ENCODE data around the gene SLC18A2. TPM values are rescaled to one million over a fixed set of nuclear protein-coding genes. Genes with fewer than 3 reads are reported as not detected.
"Not testable (repeated sequence)": the region's sequence is repeated elsewhere in the genome, so short reads cannot be mapped to it uniquely, and the experiment has no call there.

Gene SLC18A2
- total RNA-seq, 1 donor from 2014 or later, result not detected

- H3K4me3 Mint-ChIP-seq, result no peak overlapping the region
- no peak for DNase-seq (ENCODE audit: low spot score)
- H3K4me1 Mint-ChIP-seq (ENCODE audit: low read depth), result no peaks in the 10 kb centered on the region
- H3K36me3 Mint-ChIP-seq (ENCODE audit: low read depth), result no peaks in the 10 kb centered on the region
- H3K9me3 Mint-ChIP-seq, result no peaks in the 10 kb centered on the region
- H3K27me3 Mint-ChIP-seq (ENCODE audit: insufficient read depth), result no peaks in the 10 kb centered on the region
- intact Hi-C loops (cut with micrococcal nuclease), result no loop called here
- H3K27ac Mint-ChIP-seq, result no peak overlapping the region
Observed at GRCh38 chr10:117273980-117274379, 33.1 kb downstream of the SLC18A2 start.

- no peaks in the 10 kb centered on the region for H3K27me3 Mint-ChIP-seq (ENCODE audit: insufficient read depth)
- no peaks in the 10 kb centered on the region for H3K4me1 Mint-ChIP-seq (ENCODE audit: low read depth)
- intact Hi-C loops (cut with micrococcal nuclease), result no loop called here
- no peak overlapping the region for H3K27ac Mint-ChIP-seq
- no peaks in the 10 kb centered on the region for H3K9me3 Mint-ChIP-seq
- no peaks in the 10 kb centered on the region for H3K36me3 Mint-ChIP-seq (ENCODE audit: low read depth)
- H3K4me3 Mint-ChIP-seq, result no peak overlapping the region
- no peak for DNase-seq (ENCODE audit: low spot score)
Observed at GRCh38 chr10:117274509-117274908, 33.6 kb downstream of the SLC18A2 start.

- Mint-ChIP-seq H3K27ac (no peak overlapping the region), H3K9me3 (no peaks in the 10 kb centered on the region), H3K36me3 (ENCODE audit: low read depth) (no peaks in the 10 kb centered on the region), H3K4me3 (no peak overlapping the region), H3K27me3 (ENCODE audit: insufficient read depth) (no peaks in the 10 kb centered on the region), H3K4me1 (ENCODE audit: low read depth) (no peaks in the 10 kb centered on the region)
- intact Hi-C loops (cut with micrococcal nuclease), result no loop called here
- no peak for DNase-seq (ENCODE audit: low spot score)
Observed at GRCh38 chr10:117275121-117275520, 34.2 kb downstream of the SLC18A2 start.

- no peak overlapping the region for H3K27ac Mint-ChIP-seq
- H3K9me3 Mint-ChIP-seq, result no peaks in the 10 kb centered on the region
- H3K36me3 Mint-ChIP-seq (ENCODE audit: low read depth), result no peaks in the 10 kb centered on the region
- no peaks in the 10 kb centered on the region for H3K4me1 Mint-ChIP-seq (ENCODE audit: low read depth)
- no peaks in the 10 kb centered on the region for H3K27me3 Mint-ChIP-seq (ENCODE audit: insufficient read depth)
- DNase-seq (ENCODE audit: low spot score), result no peak
- H3K4me3 Mint-ChIP-seq, result no peak overlapping the region
- intact Hi-C loops (cut with micrococcal nuclease), result no loop called here
Observed at GRCh38 chr10:117277675-117278074, 36.8 kb downstream of the SLC18A2 start.

- Mint-ChIP-seq H3K27me3 (ENCODE audit: insufficient read depth) (no peaks in the 10 kb centered on the region), H3K36me3 (ENCODE audit: low read depth) (peaks cover 10% of the 10 kb centered on the region), H3K4me1 (ENCODE audit: low read depth) (no peaks in the 10 kb centered on the region), H3K4me3 (no peak overlapping the region), H3K9me3 (no peaks in the 10 kb centered on the region), H3K27ac (no peak overlapping the region)
- intact Hi-C loops (cut with micrococcal nuclease), result no loop called here
- DNase-seq (ENCODE audit: low spot score), result no peak
Observed at GRCh38 chr10:117284716-117285494, 44.0 kb downstream of the SLC18A2 start.

- H3K27me3 Mint-ChIP-seq (ENCODE audit: insufficient read depth); H3K9me3 Mint-ChIP-seq; H3K27ac Mint-ChIP-seq; H3K4me3 Mint-ChIP-seq; H3K36me3 Mint-ChIP-seq (ENCODE audit: low read depth); DNase-seq (ENCODE audit: low spot score); H3K4me1 Mint-ChIP-seq (ENCODE audit: low read depth); intact Hi-C loops (cut with micrococcal nuclease): not testable (repeated sequence)
Observed at GRCh38 chr10:117290872-117291271, 50.0 kb downstream of the SLC18A2 start.

- intact Hi-C loops (cut with micrococcal nuclease), result no loop called here
- H3K27ac Mint-ChIP-seq, result no peak overlapping the region
- no peak for DNase-seq (ENCODE audit: low spot score)
- H3K9me3 Mint-ChIP-seq, result no peaks in the 10 kb centered on the region
- no peaks in the 10 kb centered on the region for H3K27me3 Mint-ChIP-seq (ENCODE audit: insufficient read depth)
- H3K4me3 Mint-ChIP-seq, result no peak overlapping the region
- H3K4me1 Mint-ChIP-seq (ENCODE audit: low read depth), result no peaks in the 10 kb centered on the region
- H3K36me3 Mint-ChIP-seq (ENCODE audit: low read depth), result peaks cover 8% of the 10 kb centered on the region
Observed at GRCh38 chr10:117294039-117294645, 53.2 kb downstream of the SLC18A2 start.

GRCh38 chr10:117294735-117295134, 53.8 kb downstream of the SLC18A2 start:
- intact Hi-C loops (cut with micrococcal nuclease), result no loop called here
- Mint-ChIP-seq H3K4me3 (no peak overlapping the region), H3K27ac (no peak overlapping the region), H3K27me3 (ENCODE audit: insufficient read depth) (no peaks in the 10 kb centered on the region), H3K4me1 (ENCODE audit: low read depth) (no peaks in the 10 kb centered on the region), H3K36me3 (ENCODE audit: low read depth) (peaks cover 3% of the 10 kb centered on the region), H3K9me3 (peaks cover 4% of the 10 kb centered on the region)
- DNase-seq (ENCODE audit: low spot score), result no peak

GRCh38 chr10:117298219-117298618, 57.3 kb downstream of the SLC18A2 start:
- no peak overlapping the region for H3K27ac Mint-ChIP-seq
- H3K27me3 Mint-ChIP-seq (ENCODE audit: insufficient read depth), result no peaks in the 10 kb centered on the region
- intact Hi-C loops (cut with micrococcal nuclease), result no loop called here
- peaks cover 2% of the 10 kb centered on the region for H3K36me3 Mint-ChIP-seq (ENCODE audit: low read depth)
- no peaks in the 10 kb centered on the region for H3K4me1 Mint-ChIP-seq (ENCODE audit: low read depth)
- H3K9me3 Mint-ChIP-seq, result peaks cover 12% of the 10 kb centered on the region
- no peak for DNase-seq (ENCODE audit: low spot score)
- H3K4me3 Mint-ChIP-seq, result no peak overlapping the region

- intact Hi-C loops (cut with micrococcal nuclease), result no loop called here
- Mint-ChIP-seq H3K36me3 (ENCODE audit: low read depth) (peaks cover 2% of the 10 kb centered on the region), H3K27ac (no peak overlapping the region), H3K27me3 (ENCODE audit: insufficient read depth) (no peaks in the 10 kb centered on the region), H3K4me3 (no peak overlapping the region), H3K9me3 (peaks cover 12% of the 10 kb centered on the region), H3K4me1 (ENCODE audit: low read depth) (no peaks in the 10 kb centered on the region)
- DNase-seq (ENCODE audit: low spot score), result no peak
Observed at GRCh38 chr10:117299435-117299834, 58.5 kb downstream of the SLC18A2 start.

- Mint-ChIP-seq H3K9me3 (peaks cover 12% of the 10 kb centered on the region), H3K4me1 (ENCODE audit: low read depth) (no peaks in the 10 kb centered on the region), H3K4me3 (no peak overlapping the region), H3K27me3 (ENCODE audit: insufficient read depth) (no peaks in the 10 kb centered on the region), H3K36me3 (ENCODE audit: low read depth) (peaks cover 2% of the 10 kb centered on the region), H3K27ac (no peak overlapping the region)
- intact Hi-C loops (cut with micrococcal nuclease), result no loop called here
- no peak for DNase-seq (ENCODE audit: low spot score)
Observed at GRCh38 chr10:117300671-117301070, 59.8 kb downstream of the SLC18A2 start.

- DNase-seq (ENCODE audit: low spot score); H3K4me1 Mint-ChIP-seq (ENCODE audit: low read depth); H3K4me3 Mint-ChIP-seq; H3K27me3 Mint-ChIP-seq (ENCODE audit: insufficient read depth); H3K27ac Mint-ChIP-seq; intact Hi-C loops (cut with micrococcal nuclease); H3K36me3 Mint-ChIP-seq (ENCODE audit: low read depth): not testable (repeated sequence)
- peaks cover 12% of the 10 kb centered on the region for H3K9me3 Mint-ChIP-seq
Observed at GRCh38 chr10:117303451-117303850, 62.5 kb downstream of the SLC18A2 start.

GRCh38 chr10:117306674-117307073, 65.8 kb downstream of the SLC18A2 start:
- H3K27ac Mint-ChIP-seq, result no peak overlapping the region
- no peak overlapping the region for H3K4me3 Mint-ChIP-seq
- intact Hi-C loops (cut with micrococcal nuclease), result no loop called here
- H3K4me1 Mint-ChIP-seq (ENCODE audit: low read depth), result no peaks in the 10 kb centered on the region
- peaks cover 4% of the 10 kb centered on the region for H3K9me3 Mint-ChIP-seq
- H3K27me3 Mint-ChIP-seq (ENCODE audit: insufficient read depth), result no peaks in the 10 kb centered on the region
- no peak for DNase-seq (ENCODE audit: low spot score)
- peaks cover 8% of the 10 kb centered on the region for H3K36me3 Mint-ChIP-seq (ENCODE audit: low read depth)

Data from activated T-helper 1 cell treated with anti-CD3 and anti-CD28 coated beads, Interleukin-12 subunit alpha, Interleukin-12 subunit beta, Interleukin-2, Interleukin-4 antibody, amounts not matched to agents 30 ng/mL and 10 ng/mL and 1 ng/mL, durations not matched to agents 14 hours and 24 hours and 36 hours (primary cell).